BE2C (cell line): ENCODE results near the gene GPC3.

ENCODE experiments used
- DNase-seq: peaks from one replicate; pipeline ENCODE4 v3.0.0-alpha.2; 2020
- H3K27me3 ChIP-seq: fragments of 250-450 bp; sonication (Bioruptor Pico); 2 replicates; pipeline ENCODE4 v1.5.1; 2020; ENCODE audit warnings: mild to moderate bottlenecking
- H3K36me3 ChIP-seq: fragments of 250-450 bp; sonication (Bioruptor Pico); 2 replicates; pipeline ENCODE4 v1.5.1; 2020; ENCODE audit warnings: mild to moderate bottlenecking
- H3K4me1 ChIP-seq: fragments of 250-450 bp; sonication (Bioruptor Pico); 2 replicates; pipeline ENCODE4 v1.5.1; 2020
- H3K4me3 ChIP-seq: 2 replicates; pipeline ENCODE4 v1.5.1; 2011; ENCODE audit warnings: low read depth, low read length
- H3K9me3 ChIP-seq: fragments of 250-450 bp; sonication (Bioruptor Pico); 2 replicates; pipeline ENCODE4 v1.5.1; 2020
- TF ChIP-seq, protein P1 (sequence below): IDR thresholded peaks from 2 replicates; pipeline ENCODE4 v1.5.1; 2012; ENCODE audit warnings: mild to moderate bottlenecking, low read depth, low read length

The GPC3 gene

DNA sequence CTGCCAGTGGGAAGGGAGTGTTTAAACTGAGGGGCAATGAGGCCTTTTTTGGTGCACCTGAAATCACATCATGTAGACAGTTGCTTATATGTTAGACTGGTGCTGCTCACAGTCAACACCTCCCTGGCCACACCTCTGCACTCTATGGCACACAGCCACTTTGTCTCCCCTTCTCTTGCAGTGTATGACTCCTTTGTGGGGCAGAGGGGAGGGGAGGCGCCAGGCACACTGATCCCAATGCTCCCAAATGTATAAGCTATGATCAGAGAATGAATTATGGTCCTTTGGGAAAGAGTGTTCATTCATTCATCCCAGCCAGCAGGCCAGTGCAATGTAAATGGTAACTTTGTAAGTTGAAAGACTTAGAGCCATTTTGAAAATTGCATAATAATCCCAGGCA lies 4.6 kb upstream of the GPC3 start:
- Histone ChIP-seq H3K27me3 (no peaks in the 10 kb centered on the region), H3K9me3 (no peaks in the 10 kb centered on the region), H3K36me3 (no peaks in the 10 kb centered on the region), H3K4me3 (no peak overlapping the region), H3K4me1 (no peaks in the 10 kb centered on the region)
- DNase-seq: no peak
- TF ChIP-seq, protein P1, sequence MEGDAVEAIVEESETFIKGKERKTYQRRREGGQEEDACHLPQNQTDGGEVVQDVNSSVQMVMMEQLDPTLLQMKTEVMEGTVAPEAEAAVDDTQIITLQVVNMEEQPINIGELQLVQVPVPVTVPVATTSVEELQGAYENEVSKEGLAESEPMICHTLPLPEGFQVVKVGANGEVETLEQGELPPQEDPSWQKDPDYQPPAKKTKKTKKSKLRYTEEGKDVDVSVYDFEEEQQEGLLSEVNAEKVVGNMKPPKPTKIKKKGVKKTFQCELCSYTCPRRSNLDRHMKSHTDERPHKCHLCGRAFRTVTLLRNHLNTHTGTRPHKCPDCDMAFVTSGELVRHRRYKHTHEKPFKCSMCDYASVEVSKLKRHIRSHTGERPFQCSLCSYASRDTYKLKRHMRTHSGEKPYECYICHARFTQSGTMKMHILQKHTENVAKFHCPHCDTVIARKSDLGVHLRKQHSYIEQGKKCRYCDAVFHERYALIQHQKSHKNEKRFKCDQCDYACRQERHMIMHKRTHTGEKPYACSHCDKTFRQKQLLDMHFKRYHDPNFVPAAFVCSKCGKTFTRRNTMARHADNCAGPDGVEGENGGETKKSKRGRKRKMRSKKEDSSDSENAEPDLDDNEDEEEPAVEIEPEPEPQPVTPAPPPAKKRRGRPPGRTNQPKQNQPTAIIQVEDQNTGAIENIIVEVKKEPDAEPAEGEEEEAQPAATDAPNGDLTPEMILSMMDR: no peak

DNA sequence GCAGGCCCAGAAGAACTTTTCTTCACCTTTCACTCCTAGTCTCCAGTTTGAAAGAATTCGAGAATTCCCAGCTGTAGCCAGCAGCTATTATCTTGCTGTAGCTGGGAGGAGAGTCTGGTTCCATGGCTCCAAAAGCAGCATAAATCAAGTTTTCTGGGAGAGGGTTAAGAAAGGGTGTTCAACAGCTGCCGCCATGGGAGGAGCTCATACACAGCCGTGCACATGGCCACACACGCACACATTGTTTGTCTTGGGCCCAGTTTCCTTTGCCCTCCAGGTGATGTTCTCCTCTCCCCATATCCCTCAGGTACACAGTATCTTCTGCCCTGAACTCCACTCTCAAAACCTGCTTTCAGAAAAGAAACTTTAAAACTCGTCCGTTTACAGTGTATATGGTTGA lies 4.1 kb upstream of the GPC3 start:
- no peaks in the 10 kb centered on the region for H3K36me3 ChIP-seq
- TF ChIP-seq, protein P1: no peak
- no peak for DNase-seq
- no peaks in the 10 kb centered on the region for H3K4me1 ChIP-seq
- no peak overlapping the region for H3K4me3 ChIP-seq
- no peaks in the 10 kb centered on the region for H3K9me3 ChIP-seq
- no peaks in the 10 kb centered on the region for H3K27me3 ChIP-seq

DNA sequence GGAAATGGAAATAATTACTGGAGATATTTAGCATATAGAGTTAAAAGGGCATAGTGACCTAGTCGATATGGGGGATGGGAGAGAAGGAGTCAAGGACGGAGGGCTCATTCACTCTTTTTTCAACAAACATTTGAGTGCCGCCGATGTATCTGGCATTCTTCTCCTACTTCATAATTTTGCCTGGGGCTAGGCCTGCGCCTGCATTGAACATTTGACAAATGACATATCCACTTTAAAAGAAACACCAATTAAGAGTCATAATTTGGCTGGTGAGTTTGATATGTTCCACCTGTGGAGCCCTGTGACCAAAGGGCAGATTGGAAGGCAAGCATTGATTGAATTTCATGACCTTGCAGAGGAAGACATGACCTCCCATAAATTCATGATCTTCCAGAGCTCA lies 2.6 kb upstream of the GPC3 start:
- DNase-seq: peak; percentile 13
- Histone ChIP-seq H3K36me3 (no peaks in the 10 kb centered on the region), H3K9me3 (no peaks in the 10 kb centered on the region), H3K4me1 (no peaks in the 10 kb centered on the region), H3K27me3 (no peaks in the 10 kb centered on the region), H3K4me3 (no peak overlapping the region)
- TF ChIP-seq, protein P1: no peak

DNA sequence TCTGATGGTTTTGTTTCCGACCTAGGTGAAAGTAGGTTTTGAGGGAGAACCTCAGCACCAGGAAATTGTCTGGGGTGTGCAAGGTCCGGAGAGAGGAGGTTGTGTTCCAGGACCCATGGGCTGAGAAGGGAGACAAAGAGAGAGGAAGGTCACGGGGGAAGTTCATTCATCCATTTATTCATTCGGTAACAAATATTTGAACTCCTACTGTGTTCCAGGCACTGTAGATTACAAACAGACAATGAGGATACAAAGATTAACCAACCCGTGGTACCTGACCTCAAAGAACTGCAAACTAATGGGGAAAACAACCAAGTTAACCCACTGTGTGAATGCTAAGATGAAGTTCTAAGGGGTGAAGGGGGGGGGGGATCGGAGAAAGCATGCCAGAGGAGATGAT lies 1.8 kb upstream of the GPC3 start:
- H3K4me1 ChIP-seq: no peaks in the 10 kb centered on the region
- H3K27me3 ChIP-seq: no peaks in the 10 kb centered on the region
- H3K4me3 ChIP-seq: no peak overlapping the region

DNA sequence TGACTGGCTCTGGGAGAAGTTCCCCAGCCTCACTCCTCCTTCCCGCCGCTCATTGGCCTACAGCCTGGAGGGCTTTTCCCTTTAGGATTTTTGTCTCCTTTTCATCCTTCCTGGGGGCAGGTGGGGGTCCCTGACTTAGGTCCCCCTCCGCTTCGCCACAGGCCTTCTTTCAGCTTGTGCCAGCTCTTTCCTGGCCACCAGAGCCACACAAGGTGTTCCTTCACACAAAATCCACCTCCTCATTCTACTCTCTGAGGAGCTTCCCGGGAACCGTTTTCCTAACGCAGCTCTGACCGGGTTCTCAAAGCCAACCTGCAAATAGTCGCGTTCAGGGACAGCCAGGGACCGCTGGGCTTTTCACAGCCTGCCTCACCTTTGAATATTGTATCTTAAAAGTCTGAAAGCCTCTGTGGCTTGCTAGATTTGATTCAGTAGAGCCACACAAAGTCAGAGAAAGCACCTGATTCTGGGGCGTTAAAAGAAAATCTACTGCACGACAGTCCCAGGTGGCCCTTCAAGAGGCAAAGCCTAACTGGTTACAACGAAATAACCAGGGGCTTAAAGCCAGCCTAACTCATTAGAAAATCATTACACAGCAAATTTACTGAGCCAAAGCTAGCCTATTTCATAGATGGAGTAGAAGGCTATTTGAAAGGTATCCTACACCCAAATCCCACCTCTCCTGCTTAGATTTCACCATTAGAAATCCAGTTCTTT lies 731 bp upstream of the GPC3 start:
- Histone ChIP-seq H3K36me3 (no peaks in the 10 kb centered on the region), H3K9me3 (no peaks in the 10 kb centered on the region), H3K4me3 (peak overlapping the region; percentile 52), H3K4me1 (no peaks in the 10 kb centered on the region), H3K27me3 (no peaks in the 10 kb centered on the region)
- no peak for DNase-seq
- TF ChIP-seq, protein P1: no peak

More for the DNA sequence above, 1.8 kb upstream of the GPC3 start:
- TF ChIP-seq, protein P1: no peak
- no peaks in the 10 kb centered on the region for H3K9me3 ChIP-seq
- DNase-seq: no peak
- no peaks in the 10 kb centered on the region for H3K36me3 ChIP-seq

DNA sequence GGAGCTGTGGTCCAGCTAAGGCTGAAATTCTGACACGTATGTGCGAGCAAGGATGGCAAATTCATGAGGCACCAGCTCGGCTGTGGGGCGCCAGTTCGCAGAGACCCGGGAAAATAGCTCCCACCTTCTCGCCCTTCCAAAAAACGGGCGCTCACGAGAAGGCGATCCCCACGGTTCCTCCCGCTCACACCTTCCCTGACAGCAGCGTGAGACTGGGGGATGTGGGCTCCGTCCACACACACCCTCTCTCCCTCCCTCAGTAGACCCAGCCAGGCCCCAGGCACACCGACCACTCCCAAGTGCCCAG lies 584 bp downstream of the GPC3 start:
- H3K4me3 ChIP-seq: no peak overlapping the region
- no peaks in the 10 kb centered on the region for H3K4me1 ChIP-seq
- no peaks in the 10 kb centered on the region for H3K27me3 ChIP-seq

More for the DNA sequence above, 584 bp downstream of the GPC3 start:
- Histone ChIP-seq H3K36me3 (no peaks in the 10 kb centered on the region), H3K9me3 (no peaks in the 10 kb centered on the region)
- TF ChIP-seq, protein P1: no peak
- no peak for DNase-seq
